OCI-M1 (cell line): ENCODE measurements around the gene SPEG.
"Not testable (repeated sequence)": the region's sequence is repeated elsewhere in the genome, so short reads cannot be mapped to it uniquely, and the experiment has no call there.

ENCODE experiments used
- DNase-seq: peaks from one replicate; lab custom pipeline; 2025; lab: John Stamatoyannopoulos, UW

The SPEG gene

GRCh38 chr2:219404954-219405353, 29.7 kb upstream of the SPEG start:
- DNase-seq, result no peak

GRCh38 chr2:219405451-219405850, 29.2 kb upstream of the SPEG start:
- no peak for DNase-seq

- DNase-seq, result no peak
Observed at GRCh38 chr2:219405958-219406860, 28.4 kb upstream of the SPEG start.

GRCh38 chr2:219406861-219407230, 27.8 kb upstream of the SPEG start:
- DNase-seq, result peak; percentile 29

GRCh38 chr2:219407343-219407742, 27.3 kb upstream of the SPEG start:
- DNase-seq, result not testable (repeated sequence)

GRCh38 chr2:219408204-219408603, 26.4 kb upstream of the SPEG start:
- DNase-seq, result no peak

- no peak for DNase-seq
Observed at GRCh38 chr2:219408631-219409030, 26.0 kb upstream of the SPEG start.

- no peak for DNase-seq
Observed at GRCh38 chr2:219409619-219410018, 25.0 kb upstream of the SPEG start.

GRCh38 chr2:219410390-219410789, 24.3 kb upstream of the SPEG start:
- DNase-seq, result no peak

GRCh38 chr2:219414857-219415256, 19.8 kb upstream of the SPEG start:
- DNase-seq, result no peak

- no peak for DNase-seq
Observed at GRCh38 chr2:219415580-219416234, 18.9 kb upstream of the SPEG start.

GRCh38 chr2:219416235-219416602, 18.4 kb upstream of the SPEG start:
- no peak for DNase-seq

- DNase-seq, result no peak
Observed at GRCh38 chr2:219416938-219417337, 17.7 kb upstream of the SPEG start.

- no peak for DNase-seq
Observed at GRCh38 chr2:219417374-219417773, 17.3 kb upstream of the SPEG start.

GRCh38 chr2:219418155-219419011, 16.3 kb upstream of the SPEG start, which contains the start of gene DES:
TSS of gene DES (plus strand) at chr2:219418377. CDS start at chr2:219418463, 86 bp downstream.
- DNase-seq, result no peak

GRCh38 chr2:219419012-219419324, 15.7 kb upstream of the SPEG start:
- DNase-seq, result no peak

GRCh38 chr2:219419331-219420197, 15.1 kb upstream of the SPEG start:
- DNase-seq, result peak; percentile 79

- DNase-seq, result no peak
Observed at GRCh38 chr2:219420687-219421086, 14.0 kb upstream of the SPEG start.

- no peak for DNase-seq
Observed at GRCh38 chr2:219421323-219421722, 13.3 kb upstream of the SPEG start.

GRCh38 chr2:219422952-219423534, 11.6 kb upstream of the SPEG start:
- no peak for DNase-seq

GRCh38 chr2:219423652-219424377, 10.8 kb upstream of the SPEG start:
- no peak for DNase-seq
